Cardiac muscle cell (in vitro differentiated cells and primary cell): ENCODE results near the gene PDCD1. TPM values are rescaled to one million over a fixed set of nuclear protein-coding genes. Genes with fewer than 3 reads are reported as not detected.
"Not testable (repeated sequence)": the region's sequence is repeated elsewhere in the genome, so short reads cannot be mapped to it uniquely, and the experiment has no call there.

Source experiments
- DNase-seq, 2 donors: peaks; one replicate each; pipeline versions ENCODE4 v3.0.0 to v3.0.0-alpha.2; 2010 to 2017; ENCODE audit warnings: low read depth in 1 of 2, low spot score in 1 of 2
- H3K27ac ChIP-seq: fragments of 200-600 bp; sonication (generic); 2 replicates; pipeline ENCODE4 v1.5.1; 2016
- H3K27me3 ChIP-seq: fragments of 200-600 bp; sonication (generic); 2 replicates; pipeline ENCODE4 v1.6.0; 2016; ENCODE audit warnings: control low read depth
- H3K36me3 ChIP-seq: fragments of 200-600 bp; sonication (generic); 2 replicates; pipeline ENCODE4 v1.5.1; 2016; ENCODE audit warnings: control low read depth
- H3K4me1 ChIP-seq: fragments of 200-600 bp; sonication (generic); 2 replicates; pipeline ENCODE4 v1.8.1; 2017; ENCODE audit warnings: low read depth, mild to moderate bottlenecking, mixed run types
- H3K4me3 ChIP-seq: fragments of 200-600 bp; sonication (generic); 2 replicates; pipeline ENCODE4 v1.5.1; 2016; ENCODE audit warnings: mild to moderate bottlenecking
- H3K9me3 ChIP-seq: fragments of 200-600 bp; sonication (generic); 2 replicates; pipeline ENCODE4 v1.5.1; 2017; ENCODE audit warnings: low read depth, mild to moderate bottlenecking, control low read depth
- CTCF ChIP-seq: IDR thresholded peaks from 2 replicates; pipeline ENCODE4 v1.5.1; 2012; ENCODE audit warnings: low read depth, mild to moderate bottlenecking, low read length
- polyA plus RNA-seq: library from polyadenylated mRNA; unstranded; fragments of >200 nt; fragmentation: Nextera tagmentation; extraction: Ambion mirVana; gene quantifications from 2 replicates; pipeline ENCODE4 v1.2.1, GENCODE V29; 2016
- total RNA-seq: library from RNA; depleted of rRNA; stranded (reverse); fragments of >200 nt; gene quantifications from 2 replicates; pipeline ENCODE4 v1.2.3, GENCODE V29; 2016

Gene PDCD1
- total and polyA plus RNA-seq, 2 experiments from 2014 or later: not detected

GRCh38 chr2:241841181-241842066 lies 17.3 kb downstream of the PDCD1 start:
- peaks cover 26% of the 10 kb centered on the region for H3K27me3 ChIP-seq
- DNase-seq: no peak
- no peak overlapping the region for H3K27ac ChIP-seq
- H3K4me3 ChIP-seq: no peak overlapping the region
- no peaks in the 10 kb centered on the region for H3K9me3 ChIP-seq
- TF ChIP-seq CTCF: no peak
- H3K4me1 ChIP-seq: no peaks in the 10 kb centered on the region
- H3K36me3 ChIP-seq: no peaks in the 10 kb centered on the region

GRCh38 chr2:241837197-241837965 lies 21.3 kb downstream of the PDCD1 start:
- TF ChIP-seq CTCF: no peak
- no peaks in the 10 kb centered on the region for H3K9me3 ChIP-seq
- no peak for DNase-seq
- no peak overlapping the region for H3K4me3 ChIP-seq
- no peaks in the 10 kb centered on the region for H3K36me3 ChIP-seq
- H3K27me3 ChIP-seq: no peaks in the 10 kb centered on the region
- H3K27ac ChIP-seq: no peak overlapping the region
- H3K4me1 ChIP-seq: no peaks in the 10 kb centered on the region

- Histone ChIP-seq H3K4me3 (no peak overlapping the region), H3K27me3 (no peaks in the 10 kb centered on the region), H3K4me1 (no peaks in the 10 kb centered on the region), H3K27ac (no peak overlapping the region), H3K36me3 (no peaks in the 10 kb centered on the region), H3K9me3 (no peaks in the 10 kb centered on the region)
- TF ChIP-seq CTCF: no peak
- no peak for DNase-seq
Observed at GRCh38 chr2:241836292-241836691, 22.4 kb downstream of the PDCD1 start.

GRCh38 chr2:241835611-241836010 lies 23.1 kb downstream of the PDCD1 start:
- H3K4me1 ChIP-seq: no peaks in the 10 kb centered on the region
- H3K9me3 ChIP-seq: no peaks in the 10 kb centered on the region
- no peak overlapping the region for H3K4me3 ChIP-seq
- DNase-seq: no peak
- H3K27me3 ChIP-seq: no peaks in the 10 kb centered on the region
- H3K36me3 ChIP-seq: no peaks in the 10 kb centered on the region
- TF ChIP-seq CTCF: no peak
- H3K27ac ChIP-seq: no peak overlapping the region

- H3K27me3 ChIP-seq: no peaks in the 10 kb centered on the region
- no peak overlapping the region for H3K27ac ChIP-seq
- no peak for TF ChIP-seq CTCF
- H3K4me3 ChIP-seq: no peak overlapping the region
- no peaks in the 10 kb centered on the region for H3K9me3 ChIP-seq
- H3K4me1 ChIP-seq: no peaks in the 10 kb centered on the region
- H3K36me3 ChIP-seq: no peaks in the 10 kb centered on the region
- no peak for DNase-seq
Observed at GRCh38 chr2:241834527-241835210, 24.0 kb downstream of the PDCD1 start.

GRCh38 chr2:241833756-241834526 lies 24.8 kb downstream of the PDCD1 start:
- H3K27me3 ChIP-seq, H3K4me3 ChIP-seq, H3K4me1 ChIP-seq, H3K27ac ChIP-seq, H3K9me3 ChIP-seq, DNase-seq, H3K36me3 ChIP-seq: not testable (repeated sequence)
